Gastroesophageal sphincter (tissue), 3 donors: ENCODE measurements around the gene AXIN1.

Source experiments
- CTCF ChIP-seq, 4 experiments: fragments of 200-600 bp in 2 of 4; fragments of 450-650 bp in 2 of 4; sonication (generic) in 1 of 4; IDR thresholded peaks; one replicate each; pipeline ENCODE4 v1.5.1; 2017 to 2019; ENCODE audit warnings: antibody characterized with exemption in 4 of 4, mild to moderate bottlenecking in 2 of 4, moderate library complexity in 2 of 4
- EP300 ChIP-seq: sonication (generic); formaldehyde crosslinking; IDR thresholded peaks from one replicate; pipeline ENCODE4 v1.6.1; 2017; ENCODE audit warnings: antibody characterized with exemption, mild to moderate bottlenecking
- POLR2A ChIP-seq, 2 donors: fragments of 450-650 bp; IDR thresholded peaks; one replicate each; pipeline ENCODE4 v1.6.1; 2017; ENCODE audit warnings: antibody characterized with exemption in 2 of 2, mild to moderate bottlenecking in 2 of 2, moderate library complexity in 1 of 2
- POLR2AphosphoS5 ChIP-seq: sonication (generic); formaldehyde crosslinking; IDR thresholded peaks from one replicate; pipeline ENCODE4 v1.6.1; 2017; ENCODE audit warnings: antibody characterized with exemption

- TF ChIP-seq POLR2A (IDR thresholded peaks at IDR 0.05) (no peak), CTCF (IDR thresholded peaks at IDR 0.05) (no peak), EP300 (no peak), POLR2AphosphoS5 (no peak)
Measured at GRCh38 chr16:262121-262745, 90.3 kb downstream of the AXIN1 start.
